Activated T-cell treated with anti-CD3 and anti-CD28 coated beads, Interleukin-2, amount 50 U/mL, for 48 hours (primary cell): ENCODE measurements around the gene CYP2U1.
"Not testable (repeated sequence)": the region's sequence is repeated elsewhere in the genome, so short reads cannot be mapped to it uniquely, and the experiment has no call there.

Experiments
- DNase-seq, 2 experiments: peaks; one replicate each; pipeline ENCODE4 v3.0.0-alpha.2; 2020

Gene CYP2U1

GRCh38 chr4:107930821-107931774, at the start of gene CYP2U1:
TSS of gene CYP2U1 (plus strand) at chr4:107931549. CDS start at chr4:107931644, 95 bp downstream.
- peak; percentile 77 to 84 for DNase-seq

- DNase-seq, result no peak
Observed at GRCh38 chr4:107885865-107886264, 45.5 kb upstream of the CYP2U1 start.

- no peak for DNase-seq
Observed at GRCh38 chr4:107888237-107888636, 43.1 kb upstream of the CYP2U1 start.

GRCh38 chr4:107890779-107891178, 40.6 kb upstream of the CYP2U1 start:
- DNase-seq, result no peak

DNA sequence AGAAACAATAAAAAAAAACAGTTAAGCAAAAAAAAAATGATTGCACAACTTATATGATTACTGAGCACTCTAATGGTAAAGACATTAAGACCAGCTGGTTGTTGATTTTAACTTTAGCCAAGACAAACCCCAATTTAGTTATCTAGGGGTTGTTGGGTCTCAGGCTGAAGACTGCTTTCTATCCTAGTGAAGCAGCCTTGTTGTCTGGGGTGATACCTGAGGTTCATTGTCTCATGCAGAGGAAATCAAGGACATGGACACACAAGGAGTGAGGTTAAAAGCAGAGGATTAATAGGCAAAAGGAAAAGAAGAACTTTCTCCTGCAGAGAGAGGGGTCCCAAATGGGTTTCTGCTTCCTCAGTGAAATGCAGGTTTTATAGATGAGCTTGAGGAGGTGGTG, 40.0 kb upstream of the CYP2U1 start:
- DNase-seq, result no peak

DNA sequence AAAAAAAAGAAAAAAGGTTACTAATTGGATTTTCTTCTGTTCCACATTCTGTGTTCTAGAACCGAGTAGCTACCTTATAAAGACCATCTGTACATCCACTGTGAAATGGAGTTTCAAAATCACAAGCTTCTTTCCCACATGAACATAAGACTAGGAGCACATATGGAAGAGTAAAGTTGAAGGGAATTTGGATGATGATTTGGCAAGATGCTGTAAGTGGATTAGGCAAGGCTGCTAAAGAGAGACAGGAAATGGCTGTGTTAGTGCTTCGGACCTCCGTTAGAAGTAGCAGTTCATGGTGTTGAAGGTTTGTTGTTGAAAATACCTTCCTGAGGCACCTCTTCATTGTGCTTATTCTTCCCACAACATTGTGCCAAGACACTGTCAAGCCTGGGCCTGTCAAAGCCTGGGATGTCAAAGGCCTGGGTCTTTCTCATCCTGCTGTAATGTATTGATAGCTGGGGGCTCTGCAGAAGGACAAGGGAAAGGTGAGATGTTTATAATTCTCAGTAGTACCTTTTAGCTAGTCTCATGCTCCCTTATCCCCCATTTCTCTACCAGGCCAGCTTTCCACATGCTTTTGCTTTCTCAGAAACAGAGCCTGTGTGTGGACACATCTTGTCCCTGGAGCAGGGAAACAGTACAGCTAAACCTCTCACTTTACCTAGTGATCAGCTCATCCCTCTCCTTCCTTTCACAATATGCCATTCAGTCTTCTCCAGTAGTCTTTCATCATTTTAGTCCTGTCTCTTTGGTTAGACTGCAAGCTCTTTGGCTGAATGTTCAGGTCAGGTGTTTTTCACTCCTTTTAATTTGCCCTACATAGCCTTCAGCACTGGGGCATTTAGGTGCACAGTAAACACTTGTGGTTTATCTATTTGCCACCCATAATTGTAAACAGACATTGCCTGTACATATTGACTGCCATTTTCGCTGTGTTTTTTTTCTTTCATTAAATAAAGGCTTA, 37.9 kb upstream of the CYP2U1 start:
- DNase-seq, result no peak

- DNase-seq, result no peak
Observed at GRCh38 chr4:107894138-107894603, 37.2 kb upstream of the CYP2U1 start.

- DNase-seq, result no peak
Observed at GRCh38 chr4:107896158-107896645, 35.1 kb upstream of the CYP2U1 start.

- no peak for DNase-seq
Observed at GRCh38 chr4:107896646-107897045, 34.7 kb upstream of the CYP2U1 start.

GRCh38 chr4:107897823-107898222, 33.5 kb upstream of the CYP2U1 start:
- DNase-seq, result no peak

- DNase-seq, result no peak
Observed at GRCh38 chr4:107900067-107900466, 31.3 kb upstream of the CYP2U1 start.

DNA sequence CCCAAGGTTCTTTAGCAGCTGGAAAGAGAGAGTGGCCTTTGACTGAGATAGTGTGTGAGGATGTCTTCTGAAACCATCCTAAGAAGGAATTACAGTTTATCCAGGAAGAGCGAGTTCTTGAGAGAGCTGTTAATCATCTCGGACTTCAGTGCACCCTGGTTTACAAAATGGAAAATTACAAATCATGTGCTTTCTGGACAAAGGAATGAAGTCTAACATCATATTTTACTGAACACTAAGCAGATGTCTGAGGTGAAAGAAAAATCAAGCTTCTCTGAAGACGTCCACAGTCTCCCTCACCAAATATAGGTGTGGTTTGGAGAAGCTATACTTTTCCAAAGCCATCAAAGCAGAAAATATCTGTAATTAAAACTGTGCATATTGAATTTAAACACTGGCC, 30.8 kb upstream of the CYP2U1 start:
- no peak for DNase-seq

DNA sequence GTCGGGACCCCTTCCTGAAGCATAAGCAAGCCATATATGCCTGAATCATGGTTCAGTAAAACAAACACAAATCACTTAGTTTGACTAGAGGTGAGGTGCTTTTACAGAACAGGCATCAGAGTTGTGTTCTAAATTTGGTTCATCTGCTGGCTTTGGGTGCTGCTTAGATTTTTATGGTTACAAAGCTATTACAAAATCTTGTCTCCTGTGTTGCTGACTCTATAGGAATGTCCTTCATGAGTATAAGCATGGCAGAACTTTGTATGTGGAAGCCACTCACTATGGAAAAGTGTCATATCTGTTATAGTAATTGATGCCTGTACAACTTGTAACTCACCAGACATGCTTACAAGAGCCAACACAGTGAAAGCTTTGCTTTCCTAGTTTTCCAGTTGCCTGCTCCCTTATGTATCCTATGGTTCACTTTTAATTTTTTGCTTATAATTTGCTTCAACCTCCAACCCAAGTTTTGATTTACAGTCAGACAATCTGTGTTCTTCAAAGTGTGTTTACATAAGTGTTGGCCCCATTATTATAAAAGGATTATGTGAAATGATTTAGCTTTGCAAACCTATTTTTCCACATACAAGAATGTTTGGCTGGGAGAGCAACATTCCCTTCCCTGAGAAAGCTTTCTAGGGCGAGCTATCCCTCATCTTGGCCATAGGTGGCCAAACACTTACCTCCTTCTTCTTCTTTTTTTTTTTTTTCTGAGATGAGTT, 30.0 kb upstream of the CYP2U1 start:
- DNase-seq, result no peak

- no peak for DNase-seq
Observed at GRCh38 chr4:107902715-107903114, 28.6 kb upstream of the CYP2U1 start.

DNA sequence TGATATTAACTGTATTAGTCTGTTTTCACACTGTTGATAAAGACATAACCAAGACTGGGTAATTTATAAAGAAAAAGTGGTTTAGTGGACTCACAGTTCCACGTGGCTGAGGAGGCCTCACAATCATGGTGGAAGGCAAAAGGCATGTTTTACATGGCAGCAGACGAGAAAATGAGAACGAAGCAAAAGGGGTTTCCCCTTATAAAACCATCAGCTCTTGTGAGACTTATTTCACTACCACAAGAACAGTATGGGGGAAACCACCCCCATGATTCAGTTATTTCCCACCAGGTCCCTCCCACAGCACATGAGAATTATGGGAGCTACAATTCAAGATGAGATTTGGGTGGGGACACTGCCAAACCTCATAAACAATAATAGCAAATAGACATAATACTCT, 26.3 kb upstream of the CYP2U1 start:
- DNase-seq, result not testable (repeated sequence)

DNA sequence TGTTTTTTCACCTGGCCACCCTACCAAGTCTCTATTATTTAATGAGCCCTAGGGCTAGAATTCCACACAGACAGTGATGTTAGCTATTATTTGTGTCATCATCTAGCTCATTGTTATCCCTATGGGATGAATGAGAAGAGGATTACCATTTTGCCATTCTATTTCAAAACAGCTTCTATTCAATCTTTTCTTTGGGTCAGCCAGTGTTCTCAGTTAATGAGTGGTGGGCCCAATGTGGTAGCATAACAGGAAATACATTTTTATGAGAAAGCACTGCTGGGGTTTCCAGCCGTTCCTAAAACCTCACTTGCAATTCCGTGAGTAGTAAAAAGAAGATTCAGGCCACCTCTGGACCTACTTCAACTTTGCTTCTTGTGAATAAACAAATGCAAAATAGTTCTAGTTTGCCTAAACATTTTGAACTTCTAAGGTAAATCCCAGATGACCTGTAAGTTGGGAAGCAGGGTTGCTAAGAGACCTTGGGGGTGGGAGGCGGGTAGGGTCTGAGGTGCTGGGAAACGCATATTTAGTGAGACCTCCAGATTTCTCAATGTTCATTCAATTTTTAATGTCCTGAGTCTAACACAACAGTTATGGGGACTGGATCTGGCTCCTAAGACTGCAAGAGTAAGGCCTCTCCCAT, 24.8 kb upstream of the CYP2U1 start:
- no peak for DNase-seq

- no peak for DNase-seq
Observed at GRCh38 chr4:107908377-107908776, 23.0 kb upstream of the CYP2U1 start.

- no peak for DNase-seq
Observed at GRCh38 chr4:107913283-107913899, 18.0 kb upstream of the CYP2U1 start.

DNA sequence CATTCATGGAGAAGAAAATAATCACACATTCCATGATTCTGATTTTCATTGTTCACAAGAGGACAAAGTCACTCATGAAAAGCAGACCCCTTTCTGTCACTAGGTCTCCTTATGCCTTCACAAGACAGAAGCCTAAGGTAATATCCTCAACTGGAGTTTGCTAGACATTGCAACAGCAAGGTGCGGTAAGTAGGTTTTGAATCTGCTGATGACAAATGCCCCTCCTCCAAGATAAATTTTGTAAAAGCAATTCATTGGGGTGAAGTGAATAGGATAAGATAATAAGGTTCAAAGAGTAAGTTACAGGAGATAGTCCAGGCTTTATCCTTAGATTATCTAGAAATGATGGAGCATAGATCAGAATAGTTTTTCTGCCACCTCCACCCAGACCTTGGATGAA, 16.1 kb upstream of the CYP2U1 start:
- DNase-seq, result no peak

DNA sequence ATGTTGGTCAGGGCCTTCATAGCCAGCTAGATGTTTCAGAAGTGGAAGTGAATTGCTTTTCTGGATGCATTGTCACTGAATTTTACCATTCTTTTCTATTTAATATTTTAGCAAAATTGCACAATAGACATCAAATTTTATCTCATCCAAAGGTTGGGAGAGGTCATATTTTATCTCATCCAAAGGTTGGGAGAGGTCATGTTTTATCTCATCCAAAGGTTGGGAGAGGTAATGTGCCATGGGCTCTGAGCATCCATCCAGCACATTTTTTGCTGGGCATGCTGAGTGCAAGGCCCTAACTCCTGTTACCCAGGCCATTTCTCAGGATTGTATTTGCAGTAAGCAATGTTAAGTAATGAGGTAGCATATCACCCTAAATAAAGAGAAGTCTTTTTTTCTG, 14.7 kb upstream of the CYP2U1 start:
- no peak for DNase-seq

GRCh38 chr4:107917500-107917899, 13.8 kb upstream of the CYP2U1 start:
- no peak for DNase-seq
